ENCODE results near the gene CD109.

The CD109 gene

GRCh38 chr6:73800997-73801396 lies 105.0 kb downstream of the CD109 start:
- no peak for TF ChIP-seq TAF1 (IDR thresholded peaks at IDR 0.05; ENCODE audit: borderline replicate concordance, insufficient read depth, low read length)
- no peak for TF ChIP-seq FOXP2 (optimal IDR thresholded peaks at IDR 0.05; ENCODE audit: borderline replicate concordance, extremely low read depth, extremely low read length, insufficient read depth)
- TF ChIP-seq, protein P1, sequence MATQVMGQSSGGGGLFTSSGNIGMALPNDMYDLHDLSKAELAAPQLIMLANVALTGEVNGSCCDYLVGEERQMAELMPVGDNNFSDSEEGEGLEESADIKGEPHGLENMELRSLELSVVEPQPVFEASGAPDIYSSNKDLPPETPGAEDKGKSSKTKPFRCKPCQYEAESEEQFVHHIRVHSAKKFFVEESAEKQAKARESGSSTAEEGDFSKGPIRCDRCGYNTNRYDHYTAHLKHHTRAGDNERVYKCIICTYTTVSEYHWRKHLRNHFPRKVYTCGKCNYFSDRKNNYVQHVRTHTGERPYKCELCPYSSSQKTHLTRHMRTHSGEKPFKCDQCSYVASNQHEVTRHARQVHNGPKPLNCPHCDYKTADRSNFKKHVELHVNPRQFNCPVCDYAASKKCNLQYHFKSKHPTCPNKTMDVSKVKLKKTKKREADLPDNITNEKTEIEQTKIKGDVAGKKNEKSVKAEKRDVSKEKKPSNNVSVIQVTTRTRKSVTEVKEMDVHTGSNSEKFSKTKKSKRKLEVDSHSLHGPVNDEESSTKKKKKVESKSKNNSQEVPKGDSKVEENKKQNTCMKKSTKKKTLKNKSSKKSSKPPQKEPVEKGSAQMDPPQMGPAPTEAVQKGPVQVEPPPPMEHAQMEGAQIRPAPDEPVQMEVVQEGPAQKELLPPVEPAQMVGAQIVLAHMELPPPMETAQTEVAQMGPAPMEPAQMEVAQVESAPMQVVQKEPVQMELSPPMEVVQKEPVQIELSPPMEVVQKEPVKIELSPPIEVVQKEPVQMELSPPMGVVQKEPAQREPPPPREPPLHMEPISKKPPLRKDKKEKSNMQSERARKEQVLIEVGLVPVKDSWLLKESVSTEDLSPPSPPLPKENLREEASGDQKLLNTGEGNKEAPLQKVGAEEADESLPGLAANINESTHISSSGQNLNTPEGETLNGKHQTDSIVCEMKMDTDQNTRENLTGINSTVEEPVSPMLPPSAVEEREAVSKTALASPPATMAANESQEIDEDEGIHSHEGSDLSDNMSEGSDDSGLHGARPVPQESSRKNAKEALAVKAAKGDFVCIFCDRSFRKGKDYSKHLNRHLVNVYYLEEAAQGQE (IDR thresholded peaks at IDR 0.05; ENCODE audit: insufficient read depth in 1 of 2, low read depth in 2 of 2, low read length in 2 of 2), result no peak
- TF ChIP-seq SIN3A (IDR thresholded peaks at IDR 0.05; ENCODE audit: borderline replicate concordance, insufficient read depth, low read length), result no peak
- no peak for TF ChIP-seq POLR2AphosphoS5 (IDR thresholded peaks at IDR 0.05; ENCODE audit: low read depth, low read length)

DNA sequence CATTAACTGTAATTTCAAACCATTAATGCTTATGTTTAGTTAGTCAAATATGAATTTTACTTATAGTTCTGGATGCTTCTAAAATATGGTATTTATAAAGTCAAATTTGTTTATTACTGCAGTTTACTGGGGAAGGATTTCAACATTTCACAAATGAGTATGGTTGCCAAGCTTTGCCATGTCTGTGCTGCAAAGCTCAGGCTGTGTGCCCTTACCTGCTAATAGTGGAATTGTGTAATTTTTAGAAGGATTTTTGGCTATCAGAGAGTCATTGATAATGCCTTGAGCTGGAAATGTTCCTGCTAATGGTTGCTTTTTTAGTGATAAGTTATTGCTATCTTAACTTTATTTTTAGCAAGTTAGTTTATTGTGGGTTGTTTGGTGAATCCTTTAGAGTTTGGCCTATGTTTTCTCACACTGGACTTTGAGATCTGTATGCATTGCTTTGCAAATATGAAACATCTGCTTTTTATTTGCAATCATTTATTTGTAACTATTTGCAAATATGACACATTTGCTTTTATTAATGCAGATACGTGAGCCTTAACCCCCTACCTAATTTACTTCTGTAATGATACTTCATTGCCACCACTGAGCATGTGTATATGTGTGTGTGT lies 105.8 kb downstream of the CD109 start:
- TF ChIP-seq SIN3A (IDR thresholded peaks at IDR 0.05; ENCODE audit: borderline replicate concordance, insufficient read depth, low read length), result no peak
- TF ChIP-seq POLR2AphosphoS5 (IDR thresholded peaks at IDR 0.05; ENCODE audit: low read depth, low read length), result no peak
- TF ChIP-seq TAF1 (IDR thresholded peaks at IDR 0.05; ENCODE audit: borderline replicate concordance, insufficient read depth, low read length), result no peak

DNA sequence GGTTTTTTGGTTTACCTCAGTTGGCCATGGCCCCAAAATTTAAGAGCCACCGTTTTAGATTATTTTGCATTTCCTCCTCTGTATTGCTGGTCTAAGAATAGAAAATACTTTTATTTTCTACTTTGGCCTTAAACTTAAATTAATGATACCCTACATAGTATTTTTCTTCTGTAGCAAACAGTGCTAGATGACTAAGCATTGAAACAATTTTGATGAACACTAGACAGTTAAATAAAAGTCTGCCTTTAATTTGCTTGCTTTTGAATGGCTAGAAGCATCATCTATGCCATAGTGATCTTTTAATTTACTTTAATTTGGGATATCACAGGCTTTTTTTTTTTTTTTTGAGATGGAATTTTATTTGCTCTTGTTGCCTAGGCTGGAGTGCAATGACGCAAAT lies 106.4 kb downstream of the CD109 start:
- TF ChIP-seq SIN3A (IDR thresholded peaks at IDR 0.05; ENCODE audit: borderline replicate concordance, insufficient read depth, low read length) (no peak), POLR2AphosphoS5 (IDR thresholded peaks at IDR 0.05; ENCODE audit: low read depth, low read length) (no peak), TAF1 (IDR thresholded peaks at IDR 0.05; ENCODE audit: borderline replicate concordance, insufficient read depth, low read length) (no peak), FOXP2 (optimal IDR thresholded peaks at IDR 0.05; ENCODE audit: borderline replicate concordance, extremely low read depth, extremely low read length, insufficient read depth) (no peak)
- TF ChIP-seq, protein P1 (IDR thresholded peaks at IDR 0.05; ENCODE audit: insufficient read depth in 1 of 2, low read depth in 2 of 2, low read length in 2 of 2), result no peak

DNA sequence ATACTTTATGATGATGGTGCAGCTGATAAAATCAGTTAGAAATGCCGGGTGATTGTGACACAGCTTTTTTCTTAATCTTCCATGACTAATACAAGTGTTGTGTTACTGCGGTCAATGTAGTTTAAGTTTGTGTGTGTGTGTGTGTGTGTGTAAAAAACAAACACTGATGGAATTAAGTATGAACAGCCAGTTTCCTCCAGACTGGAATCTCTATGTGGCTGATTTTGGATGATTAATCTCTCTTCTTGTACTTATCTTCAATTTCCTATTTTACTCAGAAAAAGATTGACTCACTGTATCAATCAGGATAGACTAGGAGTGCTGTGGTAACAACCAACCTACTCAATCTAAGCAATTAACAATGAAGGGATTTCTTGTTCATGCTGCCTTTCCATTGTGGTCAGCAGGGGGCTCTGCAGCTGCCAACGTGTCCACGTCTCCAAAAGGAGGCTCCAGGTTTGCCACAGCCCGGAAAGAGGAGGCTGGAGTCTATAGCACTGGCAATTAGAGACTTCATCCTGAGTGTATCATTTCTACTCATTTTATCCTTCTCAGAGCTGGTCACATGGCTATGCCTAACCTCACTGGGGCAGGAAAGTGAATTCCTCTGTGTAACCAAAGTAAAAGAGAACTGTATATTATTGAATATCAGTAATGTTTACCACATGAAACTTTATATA lies 107.7 kb downstream of the CD109 start:
- TF ChIP-seq FOXP2 (optimal IDR thresholded peaks at IDR 0.05; ENCODE audit: borderline replicate concordance, extremely low read depth, extremely low read length, insufficient read depth), result no peak

- TF ChIP-seq, protein P1 (IDR thresholded peaks at IDR 0.05; ENCODE audit: insufficient read depth in 1 of 2, low read depth in 2 of 2, low read length in 2 of 2), result no peak
- TF ChIP-seq TAF1 (IDR thresholded peaks at IDR 0.05; ENCODE audit: borderline replicate concordance, insufficient read depth, low read length), result no peak
Measured at GRCh38 chr6:73811706-73812105, 115.7 kb downstream of the CD109 start.

DNA sequence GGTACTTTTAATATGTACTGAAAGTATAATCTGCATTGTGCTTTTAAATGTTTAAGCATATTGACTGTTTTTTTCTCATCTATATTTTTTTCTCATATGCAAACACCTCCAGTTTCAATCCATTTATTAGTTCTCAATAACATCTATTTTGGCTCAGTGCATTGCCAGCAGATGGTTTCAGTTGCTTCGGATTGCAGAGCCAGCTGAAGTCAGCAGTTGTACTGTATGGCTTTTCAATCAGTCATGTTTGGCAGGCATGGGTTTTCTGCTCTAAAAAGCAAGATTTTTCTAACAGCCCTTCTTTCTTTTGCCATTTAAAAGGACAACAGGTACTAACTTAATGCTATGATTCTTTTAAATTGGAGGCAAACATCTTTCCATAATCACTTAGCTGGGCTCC lies 121.2 kb downstream of the CD109 start:
- no peak for TF ChIP-seq SIN3A (IDR thresholded peaks at IDR 0.05; ENCODE audit: borderline replicate concordance, insufficient read depth, low read length)
- no peak for TF ChIP-seq TAF1 (IDR thresholded peaks at IDR 0.05; ENCODE audit: borderline replicate concordance, insufficient read depth, low read length)
- TF ChIP-seq POLR2AphosphoS5 (IDR thresholded peaks at IDR 0.05; ENCODE audit: low read depth, low read length), result no peak
- no peak for TF ChIP-seq FOXP2 (optimal IDR thresholded peaks at IDR 0.05; ENCODE audit: borderline replicate concordance, extremely low read depth, extremely low read length, insufficient read depth)
- TF ChIP-seq, protein P1 (IDR thresholded peaks at IDR 0.05; ENCODE audit: insufficient read depth in 1 of 2, low read depth in 2 of 2, low read length in 2 of 2), result no peak

Data from PFSK-1 (cell line).